T-helper 2 cell (primary cell): Measurements from ENCODE around the gene EDRF1.
A peak's percentile ranks its signal among the peaks of the same experiment; 100 is the strongest.
"Not testable (repeated sequence)": the region's sequence is repeated elsewhere in the genome, so short reads cannot be mapped to it uniquely, and the experiment has no call there.

ENCODE experiments used
- DNase-seq, 5 experiments: peaks; one replicate each; pipeline versions ENCODE4 v3.0.0 to v3.0.0-alpha.2; 2012 to 2022
- total RNA-seq, 2 donors: gene quantifications; one replicate each; lab custom pipeline; 2026; lab: John Stamatoyannopoulos, UW

Gene EDRF1
- 79.8 to 85.5 reads per million in 2 donors for total RNA-seq

DNA sequence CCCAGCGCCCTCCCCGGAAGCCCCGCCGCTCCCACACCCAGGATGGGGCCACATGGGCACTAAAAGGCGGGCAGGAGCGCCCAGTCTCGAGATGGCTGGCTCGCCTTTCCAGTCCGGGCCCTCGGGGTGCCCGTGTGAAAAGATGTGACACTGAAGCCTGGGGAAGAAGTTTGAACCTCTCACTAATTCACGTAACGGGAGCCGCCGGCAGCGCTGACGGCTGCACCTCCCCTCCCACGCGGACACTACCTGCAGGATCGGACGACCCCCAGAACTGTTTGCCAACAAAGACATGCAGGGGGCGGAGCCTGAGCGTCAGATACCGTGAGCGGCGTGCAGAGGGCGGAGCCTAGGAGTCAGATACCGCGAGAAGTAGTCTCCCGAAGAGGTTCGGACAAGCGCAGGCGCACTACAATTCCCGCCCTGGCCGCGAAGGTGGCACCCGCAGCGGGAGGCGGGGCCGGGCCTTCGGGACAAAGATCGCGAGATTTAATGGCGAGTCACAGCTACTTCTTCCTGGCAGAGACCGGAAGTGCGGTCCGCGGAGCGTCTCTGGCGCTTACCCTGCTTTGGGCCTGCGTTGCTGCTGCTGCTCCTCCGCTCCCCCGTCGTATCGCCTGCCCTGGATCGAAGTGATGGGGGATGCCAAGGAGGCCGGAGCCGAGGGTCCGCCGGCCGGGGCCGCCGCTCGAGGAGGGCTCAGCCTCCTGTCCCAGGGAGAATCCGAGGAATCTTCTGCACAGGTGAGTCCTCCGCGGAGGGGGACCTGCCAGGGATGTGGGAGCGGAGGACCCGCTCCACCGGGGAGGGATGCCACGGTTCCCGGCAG, at the start of gene EDRF1:
EDRF1 (plus strand) TSS at position 537 of the 829 bp plus-strand sequence; CDS start at position 636, 99 bp downstream.
- peak; percentile 97 to 99 (median 99) for DNase-seq

- DNase-seq, result no peak
Observed at GRCh38 chr10:125672884-125673283, 46.6 kb upstream of the EDRF1 start.

- DNase-seq, result no peak
Observed at GRCh38 chr10:125679436-125679835, 40.1 kb upstream of the EDRF1 start.

DNA sequence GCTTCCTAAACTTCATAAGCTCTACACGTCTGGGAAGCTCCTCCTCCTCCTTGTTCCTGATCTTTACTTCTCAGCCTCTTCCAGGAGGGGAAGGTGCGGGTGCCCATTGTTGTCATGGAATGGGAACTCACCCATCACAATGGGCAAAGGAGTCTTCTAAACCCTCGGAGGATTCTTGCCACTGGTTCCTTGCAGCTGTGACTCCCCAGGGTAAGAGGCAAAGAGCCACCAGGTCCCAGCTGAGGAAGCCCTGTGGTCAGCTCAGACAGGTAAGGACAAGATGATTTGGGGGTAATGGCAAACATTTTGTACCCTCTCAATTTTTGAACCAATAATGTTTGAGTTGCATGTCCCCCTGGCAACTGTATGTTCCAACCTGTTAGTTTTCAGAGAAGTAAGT, 36.4 kb upstream of the EDRF1 start, which contains the start of gene TEX36:
TEX36 (minus strand) TSS at position 101 of the 400 bp plus-strand sequence. CDS start 174 bp downstream, outside the sequence.
- no peak for DNase-seq

- DNase-seq, result no peak
Observed at GRCh38 chr10:125683821-125684220, 35.7 kb upstream of the EDRF1 start.

GRCh38 chr10:125684581-125684980, 34.9 kb upstream of the EDRF1 start:
- DNase-seq, result no peak

GRCh38 chr10:125687507-125688185, 31.9 kb upstream of the EDRF1 start:
- DNase-seq, result no peak

DNA sequence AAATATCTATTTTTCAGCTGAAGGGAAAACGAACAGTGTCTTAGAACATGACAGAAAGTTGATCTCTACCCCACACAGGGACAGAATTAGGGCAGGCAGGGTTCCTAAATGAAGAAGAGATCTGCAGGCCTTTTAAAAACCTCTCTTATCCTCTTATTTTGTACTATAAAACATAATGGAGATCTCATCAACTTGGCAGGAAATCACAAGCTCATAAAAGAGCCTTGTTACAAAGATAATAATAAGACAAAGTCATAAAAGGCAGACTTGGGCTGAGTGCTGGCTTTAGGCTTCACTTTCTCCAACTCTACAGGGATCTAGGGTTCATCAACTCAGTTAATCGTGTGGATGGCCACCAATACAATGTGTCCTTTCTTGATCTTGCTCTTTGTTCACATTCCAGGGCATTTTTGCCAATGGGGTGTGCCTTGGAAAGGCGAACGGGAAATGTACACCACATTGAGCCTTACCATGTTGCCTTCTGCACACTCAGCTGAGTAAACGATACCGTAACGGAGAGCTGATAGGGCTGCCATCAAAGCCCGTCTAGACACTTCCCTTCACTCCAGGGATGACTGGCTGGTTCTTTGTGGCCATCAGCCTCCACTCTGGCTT, 29.4 kb upstream of the EDRF1 start:
- DNase-seq, result no peak

DNA sequence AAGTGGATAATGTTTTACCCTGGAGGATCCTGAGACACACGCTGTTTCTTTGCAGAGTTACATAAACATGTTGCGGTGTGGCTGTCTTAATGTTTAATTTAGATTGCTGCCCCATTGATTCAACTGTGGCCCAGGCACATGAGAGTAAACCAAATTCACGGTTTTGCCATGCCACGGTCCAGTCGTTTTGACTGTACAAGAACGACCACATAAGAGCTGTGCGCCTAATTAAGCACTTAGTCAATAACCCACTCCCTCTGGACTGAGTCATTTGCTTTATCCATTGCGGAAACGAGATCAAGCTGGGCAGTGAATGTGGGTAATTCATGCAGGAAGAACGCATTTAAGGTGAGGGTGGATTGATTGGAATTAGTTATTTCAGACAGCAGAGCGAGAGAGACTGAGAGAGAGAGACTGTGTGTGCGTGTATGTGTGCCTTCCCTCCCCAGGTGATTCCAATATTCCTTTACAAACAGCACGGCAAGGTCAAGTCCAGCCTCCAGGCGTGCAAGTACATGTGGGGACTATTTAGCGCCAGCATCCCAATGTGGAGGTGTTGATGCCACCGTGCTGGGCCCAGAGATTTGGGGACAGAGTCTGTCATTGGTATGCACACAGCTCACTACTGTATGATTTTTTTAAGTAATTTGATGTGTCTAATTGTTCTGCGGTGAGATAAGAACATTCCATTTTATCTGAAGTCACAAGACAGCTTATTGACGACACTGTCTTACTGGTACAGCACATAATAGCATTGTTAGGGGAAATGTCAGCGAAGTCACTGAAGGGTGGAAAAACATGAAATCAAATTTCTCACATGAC, 28.1 kb upstream of the EDRF1 start:
- no peak for DNase-seq

GRCh38 chr10:125692196-125692595, 27.3 kb upstream of the EDRF1 start:
- no peak for DNase-seq

GRCh38 chr10:125692601-125693523, 26.6 kb upstream of the EDRF1 start:
- no peak for DNase-seq

DNA sequence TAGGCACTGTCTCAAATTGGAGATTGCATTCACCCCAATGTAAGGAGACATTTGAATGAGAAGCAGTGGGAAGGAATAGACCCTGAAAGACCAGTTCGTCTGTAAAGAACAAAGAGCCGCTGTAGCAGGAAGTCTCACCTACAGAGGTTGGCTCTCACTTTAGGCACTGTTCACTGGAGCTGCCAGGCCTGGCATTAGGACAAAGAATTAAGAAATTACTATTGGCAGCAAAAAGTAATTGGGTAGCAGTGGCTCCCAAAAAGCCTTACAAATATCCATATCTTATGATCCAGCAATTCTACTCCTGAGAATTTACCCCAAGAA, 26.0 kb upstream of the EDRF1 start:
- no peak for DNase-seq

- no peak for DNase-seq
Observed at GRCh38 chr10:125694883-125695282, 24.6 kb upstream of the EDRF1 start.

DNA sequence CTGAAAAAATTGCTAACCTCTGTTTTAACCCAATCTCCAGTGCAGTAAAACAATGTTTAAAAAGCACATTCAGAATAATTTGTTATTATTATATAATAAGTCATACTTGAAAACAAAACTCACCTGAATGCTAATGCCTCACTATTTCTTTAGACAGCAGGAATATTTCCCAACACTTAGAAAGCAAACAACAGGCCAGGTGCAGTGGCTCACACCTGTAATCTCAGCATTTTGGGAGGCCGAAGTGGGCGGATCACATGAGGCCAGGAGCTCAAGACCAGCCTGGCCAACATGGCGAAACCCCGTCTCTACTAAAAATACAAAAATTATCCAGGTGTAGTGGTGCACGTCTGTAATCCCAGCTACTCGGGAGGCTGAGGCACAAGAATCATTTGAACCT, 22.6 kb upstream of the EDRF1 start:
- DNase-seq, result not testable (repeated sequence)

- DNase-seq, result no peak
Observed at GRCh38 chr10:125698481-125698998, 21.0 kb upstream of the EDRF1 start.

- DNase-seq, result no peak
Observed at GRCh38 chr10:125699562-125700143, 19.9 kb upstream of the EDRF1 start.

GRCh38 chr10:125700355-125700911, 19.1 kb upstream of the EDRF1 start:
- DNase-seq, result no peak

GRCh38 chr10:125707541-125708468, 11.7 kb upstream of the EDRF1 start:
- no peak for DNase-seq

DNA sequence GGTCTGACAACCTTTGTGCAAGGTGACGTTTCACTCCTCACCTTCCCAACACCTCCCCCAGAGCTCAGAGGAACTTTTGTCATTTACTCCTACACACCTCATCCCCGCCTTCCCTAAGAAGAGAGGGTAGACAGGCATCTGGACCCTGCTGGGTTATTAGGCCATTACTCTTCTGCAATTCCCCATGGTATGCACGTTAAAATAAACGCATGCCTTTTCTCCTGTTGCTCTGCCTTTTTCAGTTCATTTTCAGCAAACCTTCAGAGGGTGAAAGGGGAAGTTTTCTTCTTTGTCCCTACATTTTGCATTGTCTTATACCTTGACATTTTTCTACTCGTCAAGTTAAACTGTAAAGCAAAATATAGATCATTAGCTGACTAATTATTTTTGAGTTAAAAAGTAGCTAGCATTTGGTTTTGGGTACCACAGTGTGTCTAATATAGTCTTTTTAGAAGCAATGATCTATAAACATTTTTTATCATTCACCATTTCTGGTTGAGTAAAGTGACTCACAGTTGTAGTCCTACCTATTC, 10.5 kb upstream of the EDRF1 start:
- no peak for DNase-seq
